Tibial nerve (tissue), 4 donors: ENCODE data around the gene PLPP1. TPM values are rescaled to one million over a fixed set of nuclear protein-coding genes. Genes with fewer than 3 reads are reported as not detected.
A peak's percentile ranks its signal among the peaks of the same experiment; 100 is the strongest.

ENCODE experiments used
- DNase-seq, 2 donors: peaks; one replicate each; pipeline ENCODE4 v3.0.0-alpha.2; 2019; ENCODE audit warnings: low spot score in 2 of 2
- H3K27ac ChIP-seq, 4 donors: fragments of 200-600 bp; sonication (generic) in 3 of 4; one replicate each; pipeline ENCODE4 v1.5.1; 2017 to 2019; ENCODE audit warnings: mild to moderate bottlenecking in 1 of 4
- H3K27me3 ChIP-seq, 2 donors: fragments of 200-600 bp; sonication (generic) in 1 of 2; one replicate each; pipeline versions ENCODE4 v1.5.1 to v1.6.0; 2017 to 2019
- H3K36me3 ChIP-seq, 3 donors: fragments of 200-600 bp; sonication (generic); one replicate each; pipeline ENCODE4 v1.5.1; 2018 to 2019
- H3K4me1 ChIP-seq, 4 donors: fragments of 200-600 bp; sonication (generic) in 3 of 4; one replicate each; pipeline ENCODE4 v1.5.1; 2017 to 2019
- H3K4me3 ChIP-seq, 4 donors: fragments of 200-600 bp; sonication (generic) in 3 of 4; one replicate each; pipeline ENCODE4 v1.5.1; 2017 to 2019; ENCODE audit warnings: mild to moderate bottlenecking in 1 of 4, moderate library complexity in 1 of 4
- H3K9me3 ChIP-seq, 4 donors: fragments of 200-600 bp; sonication (generic) in 3 of 4; one replicate each; pipeline ENCODE4 v1.5.1; 2017 to 2019
- CTCF ChIP-seq, 5 experiments: fragments of 200-600 bp in 3 of 5; fragments of 450-650 bp in 2 of 5; sonication (generic) in 3 of 5; IDR thresholded peaks; one replicate each; pipeline ENCODE4 v1.5.1; 2016 to 2019; ENCODE audit warnings: antibody characterized with exemption in 5 of 5, mild to moderate bottlenecking in 3 of 5, moderate library complexity in 2 of 5
- EP300 ChIP-seq, 2 donors: sonication (generic); formaldehyde crosslinking; IDR thresholded peaks; one replicate each; pipeline ENCODE4 v1.6.1; 2017; ENCODE audit warnings: antibody characterized with exemption in 2 of 2, mild to moderate bottlenecking in 1 of 2
- POLR2A ChIP-seq, 2 donors: fragments of 450-650 bp; IDR thresholded peaks; one replicate each; pipeline ENCODE4 v1.6.1; 2017; ENCODE audit warnings: antibody characterized with exemption in 2 of 2, mild to moderate bottlenecking in 2 of 2, moderate library complexity in 2 of 2
- WGBS, 2 donors: methylation state at CpG; one replicate each; pipeline ENCODE4 v1.1.5; 2018; 5-methylcytosine and 5-hydroxymethylcytosine counted together
- total RNA-seq, 4 donors: library from RNA; depleted of rRNA; stranded (reverse); fragments of >200 nt; gene quantifications; one replicate each; pipeline ENCODE4 v1.1.0, GENCODE V29; 2016

Gene PLPP1
- total RNA-seq, 4 donors from 2014 or later = 380 to 568 (median 427) TPM

- TF ChIP-seq CTCF (IDR thresholded peaks at IDR 0.05) = no peak
- TF ChIP-seq POLR2A (IDR thresholded peaks at IDR 0.05) = no peak
- TF ChIP-seq EP300 (IDR thresholded peaks at IDR 0.05) = no peak
- Histone ChIP-seq H3K4me3 (no peak overlapping the region), H3K27me3 (no peaks in the 10 kb centered on the region), H3K36me3 (no peaks in the 10 kb centered on the region), H3K27ac (no peak overlapping the region), H3K9me3 (no peaks in the 10 kb centered on the region), H3K4me1 (peaks cover 0 to 39% (median 14%) of the 10 kb centered on the region in 4 donors)
- DNase-seq = no peak
These were observed 15.9 kb downstream of the PLPP1 start for GRCh38 chr5:55518831-55519390.

- peaks cover 0 to 30% (median 8%) of the 10 kb centered on the region in 4 donors for H3K4me1 ChIP-seq
- WGBS, 2 donors = 97 to 98% methylated on average over 7 of the region's 7 CpGs
- TF ChIP-seq POLR2A (IDR thresholded peaks at IDR 0.05) (no peak), EP300 (IDR thresholded peaks at IDR 0.05) (no peak), CTCF (IDR thresholded peaks at IDR 0.05) (no peak)
These were observed 17.0 kb downstream of the PLPP1 start for GRCh38 chr5:55517804-55518203.

GRCh38 chr5:55511010-55511409 is 23.8 kb downstream of the PLPP1 start:
- H3K4me1 ChIP-seq = peaks cover 0 to 58% (median 33%) of the 10 kb centered on the region in 4 donors
- H3K36me3 ChIP-seq = no peaks in the 10 kb centered on the region
- 40 to 57% methylated on average over 1 of the region's 1 CpG for WGBS, 2 donors
- no peaks in the 10 kb centered on the region for H3K9me3 ChIP-seq
- H3K4me3 ChIP-seq = no peak overlapping the region
- H3K27me3 ChIP-seq = no peaks in the 10 kb centered on the region
- TF ChIP-seq POLR2A (IDR thresholded peaks at IDR 0.05) = no peak
- TF ChIP-seq EP300 (IDR thresholded peaks at IDR 0.05) = no peak
- no peak for TF ChIP-seq CTCF (IDR thresholded peaks at IDR 0.05)
- H3K27ac ChIP-seq = no peak overlapping the region
- DNase-seq = no peak

More at GRCh38 chr5:55517804-55518203, 17.0 kb downstream of the PLPP1 start:
- no peaks in the 10 kb centered on the region for H3K36me3 ChIP-seq
- no peaks in the 10 kb centered on the region for H3K9me3 ChIP-seq
- H3K4me3 ChIP-seq = no peak overlapping the region
- no peaks in the 10 kb centered on the region for H3K27me3 ChIP-seq
- no peak overlapping the region for H3K27ac ChIP-seq
- DNase-seq = no peak

GRCh38 chr5:55510523-55510880 is 24.3 kb downstream of the PLPP1 start:
- no peaks in the 10 kb centered on the region for H3K36me3 ChIP-seq
- no peak for DNase-seq
- no peak for TF ChIP-seq CTCF (IDR thresholded peaks at IDR 0.05)
- TF ChIP-seq EP300 (IDR thresholded peaks at IDR 0.05) = no peak
- no peak for TF ChIP-seq POLR2A (IDR thresholded peaks at IDR 0.05)
- no peaks in the 10 kb centered on the region for H3K27me3 ChIP-seq
- peaks cover 0 to 60% (median 33%) of the 10 kb centered on the region in 4 donors for H3K4me1 ChIP-seq
- no peak overlapping the region for H3K27ac ChIP-seq
- H3K9me3 ChIP-seq = no peaks in the 10 kb centered on the region
- no peak overlapping the region for H3K4me3 ChIP-seq

GRCh38 chr5:55509796-55510522 is 24.8 kb downstream of the PLPP1 start:
- no peaks in the 10 kb centered on the region for H3K27me3 ChIP-seq
- no peak overlapping the region for H3K4me3 ChIP-seq
- H3K9me3 ChIP-seq = no peaks in the 10 kb centered on the region
- TF ChIP-seq POLR2A (IDR thresholded peaks at IDR 0.05) = no peak
- TF ChIP-seq EP300 (IDR thresholded peaks at IDR 0.05) = peak in 1 of 2 donors; percentile 44
- 30 to 38% methylated on average over 5 of the region's 5 CpGs for WGBS, 2 donors
- peaks cover 0 to 55% (median 35%) of the 10 kb centered on the region in 4 donors for H3K4me1 ChIP-seq
- no peaks in the 10 kb centered on the region for H3K36me3 ChIP-seq
- peak overlapping the region in 2 of 4 donors; percentile 16 to 52 for H3K27ac ChIP-seq
- DNase-seq = no peak
